Neural progenitor cell (in vitro differentiated cells): ENCODE data around the gene TRANK1. TPM values are rescaled to one million over a fixed set of nuclear protein-coding genes. Genes with fewer than 3 reads are reported as not detected.
A peak's percentile ranks its signal among the peaks of the same experiment; 100 is the strongest.

ENCODE experiments used
- DNase-seq: peaks from one replicate; pipeline ENCODE4 v3.0.0-alpha.2; 2016; ENCODE audit warnings: low spot score
- H2AFZ ChIP-seq: fragments of 200-600 bp; sonication (generic); replicated peaks from 2 replicates; pipeline ENCODE4 v1.6.1; 2016; ENCODE audit warnings: antibody characterized with exemption
- H3F3A ChIP-seq: fragments of 200-600 bp; sonication (generic); 2 replicates; pipeline ENCODE4 v1.6.1; 2016; ENCODE audit warnings: antibody characterized with exemption, low read depth
- H3K27ac ChIP-seq: fragments of 200-600 bp; sonication (generic); 2 replicates; pipeline ENCODE4 v1.5.1; 2016; ENCODE audit warnings: mild to moderate bottlenecking
- H3K27me3 ChIP-seq: fragments of 200-600 bp; sonication (generic); 2 replicates; pipeline ENCODE4 v1.6.1; 2016; ENCODE audit warnings: mild to moderate bottlenecking, moderate library complexity
- H3K36me3 ChIP-seq: fragments of 200-600 bp; sonication (generic); 2 replicates; pipeline ENCODE4 v1.5.1; 2016
- H3K4me1 ChIP-seq: fragments of 200-600 bp; sonication (generic); 2 replicates; pipeline ENCODE4 v1.6.1; 2016; ENCODE audit warnings: mixed run types
- H3K4me2 ChIP-seq: fragments of 200-600 bp; sonication (generic); 2 replicates; pipeline ENCODE4 v1.6.1; 2016
- H3K4me3 ChIP-seq: fragments of 200-600 bp; sonication (generic); 2 replicates; pipeline ENCODE4 v1.5.1; 2016
- H3K79me2 ChIP-seq: fragments of 200-600 bp; sonication (generic); 2 replicates; pipeline ENCODE4 v1.6.1; 2016; ENCODE audit warnings: low read depth
- H3K9ac ChIP-seq: fragments of 200-600 bp; sonication (generic); 2 replicates; pipeline ENCODE4 v1.6.1; 2016
- H3K9me3 ChIP-seq: fragments of 200-600 bp; sonication (generic); 2 replicates; pipeline ENCODE4 v1.5.1; 2016; ENCODE audit warnings: low read depth
- H4K20me1 ChIP-seq: fragments of 200-600 bp; sonication (generic); 2 replicates; pipeline ENCODE4 v1.6.1; 2016; ENCODE audit warnings: low read depth
- H3K27ac Mint-ChIP-seq: 3 replicates; pipeline ENCODE4 v1.8.0; 2021; ENCODE audit warnings: mixed read lengths
- H3K27me3 Mint-ChIP-seq: 2 replicates; pipeline ENCODE4 v1.8.0; 2022; ENCODE audit warnings: low read depth, mild to moderate bottlenecking, inconsistent platforms, moderate library complexity, mixed read lengths; ENCODE audit not compliant: insufficient read depth
- H3K36me3 Mint-ChIP-seq: 3 replicates; pipeline ENCODE4 v1.8.0; 2021; ENCODE audit warnings: mixed read lengths
- H3K4me1 Mint-ChIP-seq: 3 replicates; pipeline ENCODE4 v1.8.0; 2021; ENCODE audit warnings: mixed read lengths
- H3K4me3 Mint-ChIP-seq: 3 replicates; pipeline ENCODE4 v1.8.0; 2021; ENCODE audit warnings: mild to moderate bottlenecking, moderate library complexity, mixed read lengths
- H3K9me3 Mint-ChIP-seq: 3 replicates; pipeline ENCODE4 v1.8.0; 2020; ENCODE audit warnings: mixed read lengths
- EZH2 ChIP-seq: fragments of 200-600 bp; sonication (generic); IDR thresholded peaks from 2 replicates; pipeline ENCODE4 v1.6.1; 2017; ENCODE audit warnings: antibody characterized with exemption, mild to moderate bottlenecking, moderate library complexity
- EZH2phosphoT487 ChIP-seq: fragments of 200-600 bp; sonication (generic); IDR thresholded peaks from 2 replicates; pipeline ENCODE4 v1.6.1; 2017; ENCODE audit warnings: antibody characterized with exemption
- total RNA-seq: library from RNA; depleted of rRNA; stranded (reverse); fragments of >200 nt; gene quantifications from 2 replicates; pipeline ENCODE4 v1.2.3, GENCODE V29; 2015; ENCODE audit warnings: low replicate concordance
- TF ChIP-seq, protein P1 (sequence below): fragments of 200-600 bp; sonication (generic); IDR thresholded peaks from 2 replicates; pipeline ENCODE4 v1.5.1; 2017; ENCODE audit warnings: antibody characterized with exemption, mild to moderate bottlenecking

Gene TRANK1
- total RNA-seq, 1 donor from 2014 or later: 10.5 TPM

DNA sequence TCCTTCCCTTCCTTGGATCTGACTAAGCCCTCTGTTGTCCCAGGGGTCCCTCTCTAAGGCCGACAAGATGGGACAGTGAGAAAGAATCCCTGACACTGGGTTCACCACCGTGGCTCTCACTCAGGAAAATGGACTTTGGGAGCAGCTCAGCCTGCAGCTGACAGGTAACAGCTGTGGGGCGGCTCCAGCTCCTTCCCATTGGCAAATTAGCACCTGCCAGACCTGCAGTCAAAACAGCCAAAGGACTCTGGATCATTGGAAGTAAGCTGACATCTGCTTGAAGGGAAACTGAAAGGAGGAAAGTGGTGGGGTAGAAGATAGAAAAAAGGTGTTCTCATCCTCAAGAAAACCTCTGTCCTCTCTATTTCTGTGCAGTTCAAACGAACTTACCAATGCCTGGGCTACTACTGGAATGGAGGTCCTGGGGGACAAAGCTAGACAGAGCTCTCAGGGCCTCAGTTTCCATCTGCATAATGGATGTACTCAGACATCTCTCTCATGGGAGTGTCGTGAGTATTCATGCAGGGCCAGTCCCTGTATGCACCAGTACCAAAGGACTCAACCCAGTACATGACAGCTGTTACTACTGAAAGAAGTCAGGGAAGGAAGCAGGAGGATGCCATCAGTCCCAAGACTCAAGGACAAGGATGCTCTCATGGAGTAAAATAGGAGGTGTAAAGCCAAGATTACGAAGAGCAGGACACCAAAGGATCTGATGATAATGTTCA lies 126.9 kb downstream of the TRANK1 start:
- H4K20me1 ChIP-seq: no peaks in the 10 kb centered on the region
- Mint-ChIP-seq H3K27ac (peak overlapping the region; percentile 24), H3K4me3 (no peak overlapping the region), H3K27me3 (peaks cover 9% of the 10 kb centered on the region), H3K9me3 (no peaks in the 10 kb centered on the region), H3K4me1 (peaks cover 17% of the 10 kb centered on the region), H3K36me3 (no peaks in the 10 kb centered on the region)
- H3K4me1 ChIP-seq: peaks cover 17% of the 10 kb centered on the region
- no peaks in the 10 kb centered on the region for H3K36me3 ChIP-seq
- H3K4me2 ChIP-seq: no peak overlapping the region
- no peaks in the 10 kb centered on the region for H3K27me3 ChIP-seq
- no peaks in the 10 kb centered on the region for H3K79me2 ChIP-seq
- no peak overlapping the region for H3K4me3 ChIP-seq
- TF ChIP-seq, protein P1, sequence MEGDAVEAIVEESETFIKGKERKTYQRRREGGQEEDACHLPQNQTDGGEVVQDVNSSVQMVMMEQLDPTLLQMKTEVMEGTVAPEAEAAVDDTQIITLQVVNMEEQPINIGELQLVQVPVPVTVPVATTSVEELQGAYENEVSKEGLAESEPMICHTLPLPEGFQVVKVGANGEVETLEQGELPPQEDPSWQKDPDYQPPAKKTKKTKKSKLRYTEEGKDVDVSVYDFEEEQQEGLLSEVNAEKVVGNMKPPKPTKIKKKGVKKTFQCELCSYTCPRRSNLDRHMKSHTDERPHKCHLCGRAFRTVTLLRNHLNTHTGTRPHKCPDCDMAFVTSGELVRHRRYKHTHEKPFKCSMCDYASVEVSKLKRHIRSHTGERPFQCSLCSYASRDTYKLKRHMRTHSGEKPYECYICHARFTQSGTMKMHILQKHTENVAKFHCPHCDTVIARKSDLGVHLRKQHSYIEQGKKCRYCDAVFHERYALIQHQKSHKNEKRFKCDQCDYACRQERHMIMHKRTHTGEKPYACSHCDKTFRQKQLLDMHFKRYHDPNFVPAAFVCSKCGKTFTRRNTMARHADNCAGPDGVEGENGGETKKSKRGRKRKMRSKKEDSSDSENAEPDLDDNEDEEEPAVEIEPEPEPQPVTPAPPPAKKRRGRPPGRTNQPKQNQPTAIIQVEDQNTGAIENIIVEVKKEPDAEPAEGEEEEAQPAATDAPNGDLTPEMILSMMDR: no peak
- no peak for TF ChIP-seq EZH2
- TF ChIP-seq EZH2phosphoT487: no peak
- H3K27ac ChIP-seq: no peak overlapping the region
- H3F3A ChIP-seq: no peaks in the 10 kb centered on the region
- DNase-seq: no peak
- H2AFZ ChIP-seq: no peak overlapping the region
- no peaks in the 10 kb centered on the region for H3K9me3 ChIP-seq
- no peak overlapping the region for H3K9ac ChIP-seq

DNA sequence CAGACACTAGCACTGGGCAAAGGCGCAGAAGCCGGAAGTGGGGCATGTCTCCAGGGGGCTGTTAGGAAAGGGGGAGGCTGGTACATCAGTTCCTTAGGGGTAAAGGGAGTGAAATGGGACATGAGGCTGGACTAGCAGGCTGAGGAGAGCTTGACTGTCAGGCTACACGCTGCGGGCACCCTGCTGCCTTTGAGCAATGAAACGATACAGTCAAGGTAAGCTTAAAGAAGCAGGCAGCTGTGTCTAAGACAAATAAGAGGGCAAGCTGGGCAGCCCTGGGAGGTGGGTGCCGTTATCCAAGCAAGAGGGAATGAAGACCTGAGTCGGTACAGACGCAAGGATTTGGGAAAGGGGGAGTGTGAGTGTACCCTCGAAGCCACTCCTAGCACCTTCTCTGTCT lies 129.5 kb downstream of the TRANK1 start:
- Histone ChIP-seq H3K9ac (no peak overlapping the region), H4K20me1 (no peaks in the 10 kb centered on the region), H2AFZ (no peak overlapping the region), H3K4me3 (no peak overlapping the region), H3K27me3 (no peaks in the 10 kb centered on the region), H3K36me3 (no peaks in the 10 kb centered on the region), H3K4me2 (no peak overlapping the region), H3K27ac (no peak overlapping the region), H3K9me3 (no peaks in the 10 kb centered on the region), H3K4me1 (peaks cover 10% of the 10 kb centered on the region), H3K79me2 (no peaks in the 10 kb centered on the region), H3F3A (no peaks in the 10 kb centered on the region)
- Mint-ChIP-seq H3K27ac (peak overlapping the region; percentile 51), H3K4me3 (no peak overlapping the region), H3K27me3 (peaks cover 5% of the 10 kb centered on the region), H3K4me1 (peaks cover 12% of the 10 kb centered on the region), H3K36me3 (no peaks in the 10 kb centered on the region), H3K9me3 (no peaks in the 10 kb centered on the region)
- no peak for DNase-seq
- TF ChIP-seq, protein P1: no peak
- TF ChIP-seq EZH2: no peak
- no peak for TF ChIP-seq EZH2phosphoT487

DNA sequence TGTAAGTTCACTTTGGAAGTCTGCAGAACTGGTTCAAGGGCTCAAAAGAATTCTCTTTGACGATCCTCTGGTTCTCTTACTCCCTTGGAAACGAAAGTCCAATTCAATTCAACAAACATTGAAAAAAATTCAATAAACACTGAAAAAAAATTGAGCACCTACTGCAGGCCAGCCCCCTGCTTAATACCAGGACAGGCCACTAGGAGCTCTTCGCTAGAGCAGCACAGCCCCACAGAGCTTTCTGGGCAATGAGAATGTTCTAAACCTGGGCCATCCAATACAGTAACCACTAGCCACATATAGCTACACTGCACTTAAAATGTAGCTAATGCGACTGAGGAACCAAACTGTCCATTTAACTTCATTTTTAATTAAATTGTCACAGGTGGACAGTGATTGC lies 130.1 kb downstream of the TRANK1 start:
- TF ChIP-seq, protein P1: peak; percentile 38
- no peak for TF ChIP-seq EZH2
- Histone ChIP-seq H3K4me1 (peaks cover 4% of the 10 kb centered on the region), H3K4me3 (no peak overlapping the region), H3K9ac (no peak overlapping the region), H3K27me3 (no peaks in the 10 kb centered on the region), H3K9me3 (no peaks in the 10 kb centered on the region), H3K36me3 (no peaks in the 10 kb centered on the region), H4K20me1 (no peaks in the 10 kb centered on the region), H3K27ac (no peak overlapping the region), H3K4me2 (no peak overlapping the region), H3K79me2 (no peaks in the 10 kb centered on the region), H3F3A (no peaks in the 10 kb centered on the region), H2AFZ (no peak overlapping the region)
- H3K4me3 Mint-ChIP-seq: no peak overlapping the region
- H3K9me3 Mint-ChIP-seq: no peaks in the 10 kb centered on the region
- peaks cover 6% of the 10 kb centered on the region for H3K4me1 Mint-ChIP-seq
- no peak for DNase-seq
- no peak overlapping the region for H3K27ac Mint-ChIP-seq
- H3K27me3 Mint-ChIP-seq: peaks cover 5% of the 10 kb centered on the region
- no peaks in the 10 kb centered on the region for H3K36me3 Mint-ChIP-seq
